ENCODE measurements around the gene GPC3. TPM values are rescaled to one million over a fixed set of nuclear protein-coding genes. Genes with fewer than 3 reads are reported as not detected.
"Not testable (repeated sequence)": the region's sequence is repeated elsewhere in the genome, so short reads cannot be mapped to it uniquely, and the experiment has no call there.

Gene GPC3
- total RNA-seq, 1 donor from 2014 or later: 30.4 TPM

DNA sequence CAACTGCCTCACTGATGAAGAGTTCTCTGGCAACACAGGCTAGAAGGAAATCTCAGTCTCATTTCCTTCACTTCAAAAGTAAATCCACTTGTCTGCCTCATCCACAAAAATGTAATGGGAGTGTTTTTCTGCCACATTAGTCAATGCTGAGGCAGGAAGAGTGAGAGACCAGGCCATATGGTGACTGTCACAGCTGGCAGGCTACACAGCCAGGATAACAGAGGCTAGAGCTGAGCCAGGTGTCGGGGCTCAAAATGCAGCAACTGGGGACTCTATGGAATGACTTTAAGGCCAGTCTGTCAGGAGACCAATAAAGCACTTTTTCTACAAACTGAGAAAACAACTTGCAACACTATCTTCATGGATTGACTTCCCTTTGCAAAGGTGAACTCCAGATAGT lies 204.2 kb downstream of the GPC3 start:
- TF ChIP-seq, protein P1, sequence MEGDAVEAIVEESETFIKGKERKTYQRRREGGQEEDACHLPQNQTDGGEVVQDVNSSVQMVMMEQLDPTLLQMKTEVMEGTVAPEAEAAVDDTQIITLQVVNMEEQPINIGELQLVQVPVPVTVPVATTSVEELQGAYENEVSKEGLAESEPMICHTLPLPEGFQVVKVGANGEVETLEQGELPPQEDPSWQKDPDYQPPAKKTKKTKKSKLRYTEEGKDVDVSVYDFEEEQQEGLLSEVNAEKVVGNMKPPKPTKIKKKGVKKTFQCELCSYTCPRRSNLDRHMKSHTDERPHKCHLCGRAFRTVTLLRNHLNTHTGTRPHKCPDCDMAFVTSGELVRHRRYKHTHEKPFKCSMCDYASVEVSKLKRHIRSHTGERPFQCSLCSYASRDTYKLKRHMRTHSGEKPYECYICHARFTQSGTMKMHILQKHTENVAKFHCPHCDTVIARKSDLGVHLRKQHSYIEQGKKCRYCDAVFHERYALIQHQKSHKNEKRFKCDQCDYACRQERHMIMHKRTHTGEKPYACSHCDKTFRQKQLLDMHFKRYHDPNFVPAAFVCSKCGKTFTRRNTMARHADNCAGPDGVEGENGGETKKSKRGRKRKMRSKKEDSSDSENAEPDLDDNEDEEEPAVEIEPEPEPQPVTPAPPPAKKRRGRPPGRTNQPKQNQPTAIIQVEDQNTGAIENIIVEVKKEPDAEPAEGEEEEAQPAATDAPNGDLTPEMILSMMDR (conservative IDR thresholded peaks at IDR 0.05): no peak
- peaks cover 2% of the 10 kb centered on the region for H3K9me3 Mint-ChIP-seq
- no peak for DNase-seq (ENCODE audit: low read depth, low spot score)
- H3K4me1 Mint-ChIP-seq: peaks cover 28% of the 10 kb centered on the region
- no peaks in the 10 kb centered on the region for H3K27me3 Mint-ChIP-seq (ENCODE audit: low read depth)
- no peak overlapping the region for H3K4me3 Mint-ChIP-seq
- H3K36me3 Mint-ChIP-seq (ENCODE audit: low read depth): no peaks in the 10 kb centered on the region
- no peak overlapping the region for H3K27ac Mint-ChIP-seq (ENCODE audit: unreplicated experiment)

DNA sequence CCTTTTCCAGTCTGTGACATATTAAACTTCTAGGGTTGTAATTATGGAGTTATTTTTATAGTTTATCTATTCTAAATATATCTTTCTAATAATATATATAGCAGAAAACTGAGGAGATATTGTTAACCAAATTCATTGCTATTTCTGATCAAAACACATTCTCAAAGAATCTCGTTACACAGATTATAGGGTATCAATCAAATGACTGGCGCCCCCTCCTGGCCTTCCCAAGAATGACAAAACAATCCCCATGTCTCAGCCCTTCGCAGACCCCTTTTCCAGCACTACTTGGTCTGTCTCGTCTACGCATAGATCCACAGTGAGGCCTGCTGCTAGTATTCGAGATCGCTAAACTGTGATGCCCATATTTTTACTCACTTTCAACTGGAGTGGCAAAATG lies 209.3 kb downstream of the GPC3 start:
- no peak overlapping the region for H3K27ac Mint-ChIP-seq (ENCODE audit: unreplicated experiment)
- H3K4me1 Mint-ChIP-seq: peaks cover 24% of the 10 kb centered on the region
- peaks cover 2% of the 10 kb centered on the region for H3K9me3 Mint-ChIP-seq
- no peaks in the 10 kb centered on the region for H3K27me3 Mint-ChIP-seq (ENCODE audit: low read depth)
- TF ChIP-seq, protein P1 (conservative IDR thresholded peaks at IDR 0.05): peak; percentile 69
- peak; percentile 55 for DNase-seq (ENCODE audit: low read depth, low spot score)
- H3K36me3 Mint-ChIP-seq (ENCODE audit: low read depth): no peaks in the 10 kb centered on the region
- H3K4me3 Mint-ChIP-seq: no peak overlapping the region

DNA sequence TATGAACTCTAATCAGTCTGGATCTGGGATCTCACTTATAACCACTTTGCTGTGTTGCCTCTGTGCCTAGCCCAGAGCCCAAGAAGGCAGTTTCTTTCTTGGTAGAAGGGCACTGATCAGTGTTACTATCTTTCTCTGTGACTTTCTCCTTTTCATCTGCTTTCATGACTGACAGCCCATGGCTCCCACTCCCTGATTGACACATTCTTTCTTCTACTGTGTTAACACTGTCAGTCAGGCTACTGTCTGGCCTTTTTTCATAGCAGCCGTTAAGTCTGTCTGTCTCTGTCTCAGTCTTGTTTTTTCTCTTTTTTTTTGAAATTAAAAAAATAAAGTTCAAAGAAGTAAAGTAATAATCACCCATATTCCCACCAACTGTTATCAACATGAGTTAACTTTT lies 210.6 kb downstream of the GPC3 start:
- TF ChIP-seq, protein P1 (conservative IDR thresholded peaks at IDR 0.05): no peak
- Mint-ChIP-seq H3K27ac (ENCODE audit: unreplicated experiment) (no peak overlapping the region), H3K27me3 (ENCODE audit: low read depth) (no peaks in the 10 kb centered on the region), H3K9me3 (peaks cover 2% of the 10 kb centered on the region), H3K36me3 (ENCODE audit: low read depth) (no peaks in the 10 kb centered on the region), H3K4me1 (peaks cover 24% of the 10 kb centered on the region), H3K4me3 (no peak overlapping the region)
- no peak for DNase-seq (ENCODE audit: low read depth, low spot score)

DNA sequence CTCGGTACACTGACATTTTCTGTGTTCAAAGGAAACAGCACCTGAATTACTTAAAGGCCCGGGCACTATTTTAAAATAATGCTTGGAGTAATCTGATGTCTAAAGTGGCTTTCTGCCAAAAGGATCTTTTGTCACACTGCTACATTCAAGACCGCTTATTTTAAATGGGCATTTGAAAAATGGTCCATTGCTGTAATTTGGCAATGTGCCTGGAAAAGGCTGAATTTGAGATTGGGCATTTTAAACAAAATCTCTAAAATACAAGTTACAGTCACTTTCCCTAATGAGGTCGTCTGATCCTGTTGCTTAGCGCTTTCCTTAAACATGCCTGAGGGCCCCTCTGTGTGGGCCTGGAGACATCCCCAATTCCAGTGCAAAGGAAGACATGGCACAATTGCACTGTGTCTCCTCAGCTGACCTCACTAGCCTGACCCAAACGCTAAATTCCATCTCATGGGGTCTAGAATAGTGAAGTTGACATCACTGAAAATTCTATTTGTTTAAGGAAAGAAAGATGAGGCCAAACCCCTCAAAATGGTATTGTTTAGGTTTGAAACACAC lies 214.2 kb downstream of the GPC3 start:
- Mint-ChIP-seq H3K27ac (ENCODE audit: unreplicated experiment) (no peak overlapping the region), H3K4me3 (no peak overlapping the region), H3K9me3 (peaks cover under 1% of the 10 kb centered on the region), H3K4me1 (peaks cover 21% of the 10 kb centered on the region), H3K27me3 (ENCODE audit: low read depth) (no peaks in the 10 kb centered on the region), H3K36me3 (ENCODE audit: low read depth) (no peaks in the 10 kb centered on the region)
- TF ChIP-seq, protein P1 (conservative IDR thresholded peaks at IDR 0.05): no peak
- DNase-seq (ENCODE audit: low read depth, low spot score): no peak

DNA sequence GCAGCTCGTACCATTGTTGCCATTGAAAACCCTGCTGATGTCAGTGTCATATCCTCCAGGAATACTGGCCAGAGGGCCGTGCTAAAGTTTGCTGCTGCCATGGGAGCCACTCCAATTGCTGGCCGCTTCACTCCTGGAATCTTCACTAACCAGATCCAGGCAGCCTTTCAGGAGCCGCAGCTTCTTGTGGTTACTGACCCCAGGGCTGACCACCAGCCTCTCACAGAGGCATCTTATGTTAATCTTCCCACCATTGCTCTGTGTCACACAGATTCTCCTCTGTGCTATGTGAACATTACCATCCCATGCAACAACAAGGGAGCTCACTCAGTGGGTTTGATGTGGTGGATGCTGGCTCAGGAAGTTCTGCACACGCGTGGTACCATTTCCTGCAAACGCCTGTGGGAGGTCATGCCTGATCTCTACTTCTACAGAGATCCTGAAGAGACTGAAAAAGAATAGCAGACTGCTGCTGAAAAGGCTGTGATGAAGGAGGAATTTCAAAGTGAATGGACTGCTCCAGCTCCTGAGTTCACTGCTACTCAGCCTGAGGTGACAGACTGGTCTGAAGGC lies 222.3 kb downstream of the GPC3 start:
- H3K4me3 Mint-ChIP-seq; H3K27me3 Mint-ChIP-seq (ENCODE audit: low read depth); DNase-seq (ENCODE audit: low read depth, low spot score); H3K9me3 Mint-ChIP-seq; H3K36me3 Mint-ChIP-seq (ENCODE audit: low read depth); H3K4me1 Mint-ChIP-seq: not testable (repeated sequence)
- peak overlapping the region; percentile 50 for H3K27ac Mint-ChIP-seq (ENCODE audit: unreplicated experiment)

GRCh38 chrX:133754657-133755056 lies 230.7 kb downstream of the GPC3 start:
- no peak for DNase-seq (ENCODE audit: low read depth, low spot score)
- H3K36me3 Mint-ChIP-seq (ENCODE audit: low read depth): no peaks in the 10 kb centered on the region
- TF ChIP-seq, protein P1 (conservative IDR thresholded peaks at IDR 0.05): no peak
- H3K27me3 Mint-ChIP-seq (ENCODE audit: low read depth): no peaks in the 10 kb centered on the region
- H3K9me3 Mint-ChIP-seq: no peaks in the 10 kb centered on the region
- no peak overlapping the region for H3K27ac Mint-ChIP-seq (ENCODE audit: unreplicated experiment)
- H3K4me1 Mint-ChIP-seq: no peaks in the 10 kb centered on the region
- no peak overlapping the region for H3K4me3 Mint-ChIP-seq
